Liver (tissue), 9 donors: ENCODE data around the gene CDK5RAP3. TPM values are rescaled to one million over a fixed set of nuclear protein-coding genes. Genes with fewer than 3 reads are reported as not detected.

Experiments used
- DNase-seq: peaks from one replicate; pipeline ENCODE4 v3.0.0-alpha.2; 2017; ENCODE audit warnings: low spot score
- H3K27ac ChIP-seq, 2 donors: one replicate each; pipeline ENCODE4 v1.7.0; 2013; ENCODE audit warnings: inconsistent platforms in 2 of 2, low read length in 2 of 2, control low read depth in 1 of 2, low read depth in 1 of 2, mild to moderate bottlenecking in 1 of 2
- H3K27me3 ChIP-seq, 4 donors: one replicate each; pipeline versions ENCODE4 v1.6.1 to v1.7.0; 2013; ENCODE audit warnings: low read length in 3 of 4, inconsistent platforms in 1 of 4, mild to moderate bottlenecking in 1 of 4, moderate library complexity in 1 of 4; ENCODE audit not compliant: control insufficient read depth in 4 of 4, insufficient read depth in 4 of 4
- H3K36me3 ChIP-seq, 4 donors: one replicate each; pipeline versions ENCODE4 v1.6.1 to v1.7.0; 2013; ENCODE audit warnings: low read length in 3 of 4, mild to moderate bottlenecking in 3 of 4, low read depth in 1 of 4, moderate library complexity in 1 of 4; ENCODE audit not compliant: control insufficient read depth in 4 of 4, insufficient read depth in 3 of 4
- H3K4me1 ChIP-seq, 4 donors: one replicate each; pipeline versions ENCODE4 v1.6.1 to v1.7.0; 2013; ENCODE audit warnings: low read length in 3 of 4, mild to moderate bottlenecking in 3 of 4, moderate library complexity in 1 of 4; ENCODE audit not compliant: control insufficient read depth in 4 of 4, insufficient read depth in 4 of 4
- H3K4me3 ChIP-seq, 3 donors: one replicate each; pipeline versions ENCODE4 v1.6.1 to v1.7.0; 2013; ENCODE audit warnings: low read length in 3 of 3, control low read depth in 1 of 3, low read depth in 1 of 3, mild to moderate bottlenecking in 1 of 3
- H3K9ac ChIP-seq, 2 donors: one replicate each; pipeline ENCODE4 v1.7.0; 2013; ENCODE audit warnings: low read length in 2 of 2, mild to moderate bottlenecking in 2 of 2, moderate library complexity in 2 of 2, control low read depth in 1 of 2, low read depth in 1 of 2
- H3K9me3 ChIP-seq, 4 donors: one replicate each; pipeline versions ENCODE4 v1.6.1 to v1.7.0; 2013; ENCODE audit warnings: low read length in 3 of 4; ENCODE audit not compliant: control insufficient read depth in 4 of 4
- FOXA1 ChIP-seq: IDR thresholded peaks from 2 replicates; pipeline ENCODE4 v1.6.1; 2016; ENCODE audit warnings: antibody characterized with exemption
- FOXA2 ChIP-seq: IDR thresholded peaks from 2 replicates; pipeline ENCODE4 v1.6.1; 2016; ENCODE audit warnings: antibody characterized with exemption
- HNF4A ChIP-seq, 2 donors: conservative IDR thresholded peaks; 2 replicates each; pipeline ENCODE4 v1.6.1; 2016; ENCODE audit warnings: antibody characterized with exemption in 2 of 2, mild to moderate bottlenecking in 2 of 2
- HNF4G ChIP-seq: IDR thresholded peaks from 2 replicates; pipeline ENCODE4 v1.6.1; 2016; ENCODE audit warnings: antibody characterized with exemption
- JUND ChIP-seq, 2 donors: IDR thresholded peaks; 2 replicates each; pipeline ENCODE4 v1.6.1; 2016; ENCODE audit warnings: antibody characterized with exemption in 2 of 2
- NR2F2 ChIP-seq: IDR thresholded peaks from 2 replicates; pipeline ENCODE4 v1.6.1; 2016; ENCODE audit warnings: antibody characterized with exemption
- RAD21 ChIP-seq, 2 donors: IDR thresholded peaks; 2 replicates each; pipeline ENCODE4 v1.6.1; 2016; ENCODE audit warnings: antibody characterized with exemption in 2 of 2, mild to moderate bottlenecking in 2 of 2
- SP1 ChIP-seq: IDR thresholded peaks from 2 replicates; pipeline ENCODE4 v1.6.1; 2018; ENCODE audit warnings: antibody characterized with exemption, mild to moderate bottlenecking
- TAF1 ChIP-seq: conservative IDR thresholded peaks from 2 replicates; pipeline ENCODE4 v1.6.1; 2016; ENCODE audit warnings: antibody characterized with exemption, mild to moderate bottlenecking
- YY1 ChIP-seq: IDR thresholded peaks from 2 replicates; pipeline ENCODE4 v1.6.1; 2016; ENCODE audit warnings: antibody characterized with exemption, mild to moderate bottlenecking
- WGBS: extraction: QIAGEN DNeasy Blood & Tissue Kit; methylation state at CpG from one replicate; pipeline ENCODE4 v1.1.7; 2013; 5-methylcytosine and 5-hydroxymethylcytosine counted together
- polyA plus RNA-seq, 2 donors: library from polyadenylated mRNA; stranded (reverse) in 1 of 2; unstranded in 1 of 2; fragments of 200-250 nt in 1 of 2; fragments of >200 nt in 1 of 2; fragmentation: Nextera tagmentation in 1 of 2; extraction: Ambion mirVana in 1 of 2; gene quantifications; one replicate each; pipeline versions ENCODE4 v1.2.1 to v1.2.3, GENCODE V29; 2013 to 2015
- total RNA-seq, 2 donors: library from RNA; depleted of rRNA; stranded (reverse); fragments of >200 nt; gene quantifications; one replicate each; pipeline ENCODE4 v1.2.3, GENCODE V29; 2014
- TF ChIP-seq, protein P1 (sequence below): IDR thresholded peaks from 2 replicates; pipeline ENCODE4 v1.6.1; 2016; ENCODE audit warnings: antibody characterized with exemption
- TF ChIP-seq, protein P2 (sequence below): fragments of 150-350 bp; IDR thresholded peaks from 2 replicates; pipeline ENCODE4 v1.5.1; 2017; ENCODE audit warnings: improper control_type of control experiment, low read depth, low read length; ENCODE audit not compliant: missing input control
- TF ChIP-seq, protein P3 (sequence below): IDR thresholded peaks from 2 replicates; pipeline ENCODE4 v1.6.1; 2016; ENCODE audit warnings: antibody characterized with exemption
- TF ChIP-seq, protein P4 (sequence below): IDR thresholded peaks from 2 replicates; pipeline ENCODE4 v1.6.1; 2016; ENCODE audit warnings: antibody characterized with exemption
- TF ChIP-seq, protein P5 (sequence below): IDR thresholded peaks from 2 replicates; pipeline ENCODE4 v1.6.1; 2016; ENCODE audit warnings: antibody characterized with exemption, mild to moderate bottlenecking
- donor health status: healthy.
- donor health status: healthy.
- donor health status: healthy.
- donor health status: healthy.
- donor health status: healthy.

Gene CDK5RAP3
- total and polyA plus RNA-seq, 4 donors = 44.6 to 120 (median 74.7) TPM

DNA sequence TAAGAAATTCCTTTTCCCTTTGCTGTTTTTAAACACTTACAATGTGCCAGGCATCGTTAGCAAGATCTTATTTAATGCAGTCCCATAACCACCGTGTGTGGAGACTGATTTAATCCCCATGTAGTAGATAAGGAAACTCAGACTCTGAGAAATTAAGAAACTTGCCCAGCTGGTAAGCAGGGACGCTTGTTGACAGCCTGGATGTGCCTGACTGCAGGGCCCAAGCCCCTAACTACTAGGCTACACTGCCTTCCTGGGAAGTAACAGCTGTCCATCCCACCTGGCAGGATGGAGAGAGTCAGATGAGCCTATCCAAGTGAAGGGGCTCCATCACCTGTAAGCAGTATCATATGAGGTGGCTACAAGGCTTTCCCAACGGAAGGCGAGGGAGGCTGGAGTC is 23.1 kb downstream of the CDK5RAP3 start:
- 88% methylated on average over 5 of the region's 5 CpGs for WGBS

DNA sequence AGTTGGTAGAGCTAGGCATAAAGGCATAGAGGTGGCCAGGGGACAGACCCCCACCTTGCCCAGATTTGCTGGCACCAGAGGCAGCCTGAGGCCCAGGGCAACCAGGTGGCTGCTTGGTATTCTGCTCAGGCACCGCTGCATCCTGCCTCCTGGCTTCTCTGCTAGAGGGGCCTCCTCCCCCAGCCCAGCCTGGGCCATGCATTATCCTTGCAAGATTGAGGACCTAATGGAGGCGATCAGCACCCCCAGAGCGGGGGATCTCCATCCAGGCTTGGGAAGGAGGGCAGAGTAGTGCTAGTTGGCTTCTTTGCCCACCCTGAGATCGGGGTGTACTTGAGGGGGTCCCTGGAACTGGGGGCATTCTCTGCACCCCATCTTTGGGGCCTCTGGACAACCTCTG is 23.8 kb downstream of the CDK5RAP3 start:
- H3K27me3 ChIP-seq = no peaks in the 10 kb centered on the region
- WGBS = 87% methylated on average over 4 of the region's 4 CpGs
- H3K9ac ChIP-seq = no peak overlapping the region
- no peaks in the 10 kb centered on the region for H3K9me3 ChIP-seq
- H3K27ac ChIP-seq = no peak overlapping the region
- H3K4me3 ChIP-seq = no peak overlapping the region
- DNase-seq = no peak
- H3K36me3 ChIP-seq = no peaks in the 10 kb centered on the region
- no peaks in the 10 kb centered on the region for H3K4me1 ChIP-seq
- no peak for TF ChIP-seq HNF4G
- TF ChIP-seq RAD21 (IDR thresholded peaks at IDR 0.05) = no peak
- TF ChIP-seq, protein P1, sequence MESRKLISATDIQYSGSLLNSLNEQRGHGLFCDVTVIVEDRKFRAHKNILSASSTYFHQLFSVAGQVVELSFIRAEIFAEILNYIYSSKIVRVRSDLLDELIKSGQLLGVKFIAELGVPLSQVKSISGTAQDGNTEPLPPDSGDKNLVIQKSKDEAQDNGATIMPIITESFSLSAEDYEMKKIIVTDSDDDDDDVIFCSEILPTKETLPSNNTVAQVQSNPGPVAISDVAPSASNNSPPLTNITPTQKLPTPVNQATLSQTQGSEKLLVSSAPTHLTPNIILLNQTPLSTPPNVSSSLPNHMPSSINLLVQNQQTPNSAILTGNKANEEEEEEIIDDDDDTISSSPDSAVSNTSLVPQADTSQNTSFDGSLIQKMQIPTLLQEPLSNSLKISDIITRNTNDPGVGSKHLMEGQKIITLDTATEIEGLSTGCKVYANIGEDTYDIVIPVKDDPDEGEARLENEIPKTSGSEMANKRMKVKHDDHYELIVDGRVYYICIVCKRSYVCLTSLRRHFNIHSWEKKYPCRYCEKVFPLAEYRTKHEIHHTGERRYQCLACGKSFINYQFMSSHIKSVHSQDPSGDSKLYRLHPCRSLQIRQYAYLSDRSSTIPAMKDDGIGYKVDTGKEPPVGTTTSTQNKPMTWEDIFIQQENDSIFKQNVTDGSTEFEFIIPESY = no peak
- TF ChIP-seq JUND (IDR thresholded peaks at IDR 0.05) = no peak
- TF ChIP-seq, protein P2, sequence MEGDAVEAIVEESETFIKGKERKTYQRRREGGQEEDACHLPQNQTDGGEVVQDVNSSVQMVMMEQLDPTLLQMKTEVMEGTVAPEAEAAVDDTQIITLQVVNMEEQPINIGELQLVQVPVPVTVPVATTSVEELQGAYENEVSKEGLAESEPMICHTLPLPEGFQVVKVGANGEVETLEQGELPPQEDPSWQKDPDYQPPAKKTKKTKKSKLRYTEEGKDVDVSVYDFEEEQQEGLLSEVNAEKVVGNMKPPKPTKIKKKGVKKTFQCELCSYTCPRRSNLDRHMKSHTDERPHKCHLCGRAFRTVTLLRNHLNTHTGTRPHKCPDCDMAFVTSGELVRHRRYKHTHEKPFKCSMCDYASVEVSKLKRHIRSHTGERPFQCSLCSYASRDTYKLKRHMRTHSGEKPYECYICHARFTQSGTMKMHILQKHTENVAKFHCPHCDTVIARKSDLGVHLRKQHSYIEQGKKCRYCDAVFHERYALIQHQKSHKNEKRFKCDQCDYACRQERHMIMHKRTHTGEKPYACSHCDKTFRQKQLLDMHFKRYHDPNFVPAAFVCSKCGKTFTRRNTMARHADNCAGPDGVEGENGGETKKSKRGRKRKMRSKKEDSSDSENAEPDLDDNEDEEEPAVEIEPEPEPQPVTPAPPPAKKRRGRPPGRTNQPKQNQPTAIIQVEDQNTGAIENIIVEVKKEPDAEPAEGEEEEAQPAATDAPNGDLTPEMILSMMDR = no peak
- TF ChIP-seq FOXA1 = no peak
- no peak for TF ChIP-seq FOXA2
- TF ChIP-seq, protein P3, sequence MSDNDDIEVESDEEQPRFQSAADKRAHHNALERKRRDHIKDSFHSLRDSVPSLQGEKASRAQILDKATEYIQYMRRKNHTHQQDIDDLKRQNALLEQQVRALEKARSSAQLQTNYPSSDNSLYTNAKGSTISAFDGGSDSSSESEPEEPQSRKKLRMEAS = no peak
- no peak for TF ChIP-seq YY1
- TF ChIP-seq NR2F2 = no peak
- no peak for TF ChIP-seq SP1
- TF ChIP-seq, protein P4, sequence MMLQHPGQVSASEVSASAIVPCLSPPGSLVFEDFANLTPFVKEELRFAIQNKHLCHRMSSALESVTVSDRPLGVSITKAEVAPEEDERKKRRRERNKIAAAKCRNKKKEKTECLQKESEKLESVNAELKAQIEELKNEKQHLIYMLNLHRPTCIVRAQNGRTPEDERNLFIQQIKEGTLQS = no peak
- TF ChIP-seq, protein P5, sequence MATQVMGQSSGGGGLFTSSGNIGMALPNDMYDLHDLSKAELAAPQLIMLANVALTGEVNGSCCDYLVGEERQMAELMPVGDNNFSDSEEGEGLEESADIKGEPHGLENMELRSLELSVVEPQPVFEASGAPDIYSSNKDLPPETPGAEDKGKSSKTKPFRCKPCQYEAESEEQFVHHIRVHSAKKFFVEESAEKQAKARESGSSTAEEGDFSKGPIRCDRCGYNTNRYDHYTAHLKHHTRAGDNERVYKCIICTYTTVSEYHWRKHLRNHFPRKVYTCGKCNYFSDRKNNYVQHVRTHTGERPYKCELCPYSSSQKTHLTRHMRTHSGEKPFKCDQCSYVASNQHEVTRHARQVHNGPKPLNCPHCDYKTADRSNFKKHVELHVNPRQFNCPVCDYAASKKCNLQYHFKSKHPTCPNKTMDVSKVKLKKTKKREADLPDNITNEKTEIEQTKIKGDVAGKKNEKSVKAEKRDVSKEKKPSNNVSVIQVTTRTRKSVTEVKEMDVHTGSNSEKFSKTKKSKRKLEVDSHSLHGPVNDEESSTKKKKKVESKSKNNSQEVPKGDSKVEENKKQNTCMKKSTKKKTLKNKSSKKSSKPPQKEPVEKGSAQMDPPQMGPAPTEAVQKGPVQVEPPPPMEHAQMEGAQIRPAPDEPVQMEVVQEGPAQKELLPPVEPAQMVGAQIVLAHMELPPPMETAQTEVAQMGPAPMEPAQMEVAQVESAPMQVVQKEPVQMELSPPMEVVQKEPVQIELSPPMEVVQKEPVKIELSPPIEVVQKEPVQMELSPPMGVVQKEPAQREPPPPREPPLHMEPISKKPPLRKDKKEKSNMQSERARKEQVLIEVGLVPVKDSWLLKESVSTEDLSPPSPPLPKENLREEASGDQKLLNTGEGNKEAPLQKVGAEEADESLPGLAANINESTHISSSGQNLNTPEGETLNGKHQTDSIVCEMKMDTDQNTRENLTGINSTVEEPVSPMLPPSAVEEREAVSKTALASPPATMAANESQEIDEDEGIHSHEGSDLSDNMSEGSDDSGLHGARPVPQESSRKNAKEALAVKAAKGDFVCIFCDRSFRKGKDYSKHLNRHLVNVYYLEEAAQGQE = no peak

More for the DNA sequence above, 23.1 kb downstream of the CDK5RAP3 start:
- Histone ChIP-seq H3K4me3 (no peak overlapping the region), H3K27me3 (no peaks in the 10 kb centered on the region), H3K27ac (no peak overlapping the region), H3K9me3 (no peaks in the 10 kb centered on the region), H3K9ac (no peak overlapping the region), H3K36me3 (no peaks in the 10 kb centered on the region), H3K4me1 (no peaks in the 10 kb centered on the region)
- TF ChIP-seq TAF1 (no peak), HNF4A (conservative IDR thresholded peaks at IDR 0.05) (no peak)
- TF ChIP-seq, protein P5 = no peak
- TF ChIP-seq, protein P2 = no peak
- TF ChIP-seq, protein P4 = no peak
- no peak for DNase-seq
